Nephron progenitor cell (in vitro differentiated cells): ENCODE measurements around the gene TMA7B.

Source experiments
- DNase-seq: peaks from one replicate; pipeline ENCODE4 v3.0.0; 2021
- H3K27ac Mint-ChIP-seq: 2 replicates; pipeline ENCODE4 v1.8.0; 2021; ENCODE audit warnings: mild to moderate bottlenecking, moderate library complexity, mixed read lengths
- H3K27me3 Mint-ChIP-seq: 2 replicates; pipeline ENCODE4 v1.8.0; 2021; ENCODE audit warnings: mild to moderate bottlenecking, low read depth, mixed read lengths; ENCODE audit not compliant: poor library complexity
- H3K36me3 Mint-ChIP-seq: 2 replicates; pipeline ENCODE4 v1.8.0; 2021; ENCODE audit warnings: low read depth, mixed read lengths
- H3K4me1 Mint-ChIP-seq: 2 replicates; pipeline ENCODE4 v1.8.0; 2021; ENCODE audit warnings: mixed read lengths
- H3K4me3 Mint-ChIP-seq: 2 replicates; pipeline ENCODE4 v1.8.0; 2021; ENCODE audit warnings: mild to moderate bottlenecking, moderate library complexity, mixed read lengths
- H3K9me3 Mint-ChIP-seq: 2 replicates; pipeline ENCODE4 v1.8.0; 2021; ENCODE audit warnings: mild to moderate bottlenecking, moderate library complexity, mixed read lengths
- TF ChIP-seq, protein P1 (sequence below): fragments of 200-600 bp; sonication (generic); IDR thresholded peaks from 2 replicates; pipeline ENCODE4 v1.5.0; 2021; ENCODE audit warnings: antibody characterized with exemption

TMA7B gene

DNA sequence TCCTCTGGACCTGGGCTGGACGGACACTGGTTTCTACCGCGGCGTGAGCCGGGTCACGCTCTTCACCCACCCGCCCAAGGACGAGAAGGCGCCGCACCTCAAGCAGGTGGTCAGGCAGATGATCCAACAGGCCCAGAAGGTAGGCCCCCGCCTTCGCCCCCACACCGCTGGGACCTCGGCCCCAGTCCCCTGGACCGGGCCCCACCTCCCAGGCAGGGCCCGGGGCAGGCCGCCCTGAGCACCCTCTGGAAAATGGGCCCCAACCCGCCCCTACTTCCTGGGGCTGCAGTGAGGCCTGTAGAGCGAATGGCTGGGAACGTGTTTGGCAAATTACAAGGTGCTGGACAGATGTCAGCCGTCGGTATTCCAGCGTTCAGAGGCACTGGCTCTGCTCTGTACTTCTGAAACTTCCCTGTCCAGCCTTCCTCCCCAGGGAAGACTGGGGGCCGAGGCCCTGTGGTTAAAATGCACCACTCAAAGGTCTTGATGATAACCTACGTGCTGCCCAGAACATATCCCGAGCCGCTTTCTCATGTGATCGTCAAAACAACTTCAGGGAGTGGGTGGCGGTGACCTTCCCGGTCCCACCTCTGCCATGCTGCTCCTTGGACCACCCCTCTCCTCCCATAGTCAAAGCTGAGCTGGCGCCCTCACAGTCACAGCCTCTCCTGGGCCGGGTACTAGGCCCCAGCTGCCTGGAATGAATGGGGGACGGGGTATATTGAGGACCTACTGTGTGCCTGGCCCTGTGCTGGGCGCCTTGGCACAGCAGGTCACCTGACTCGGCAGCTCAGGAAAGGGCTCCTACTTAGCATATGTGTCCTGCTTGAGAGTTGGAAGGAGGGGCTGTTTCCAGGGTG, 35.4 kb downstream of the TMA7B start:
- no peak for DNase-seq
- no peaks in the 10 kb centered on the region for H3K36me3 Mint-ChIP-seq
- TF ChIP-seq, protein P1, sequence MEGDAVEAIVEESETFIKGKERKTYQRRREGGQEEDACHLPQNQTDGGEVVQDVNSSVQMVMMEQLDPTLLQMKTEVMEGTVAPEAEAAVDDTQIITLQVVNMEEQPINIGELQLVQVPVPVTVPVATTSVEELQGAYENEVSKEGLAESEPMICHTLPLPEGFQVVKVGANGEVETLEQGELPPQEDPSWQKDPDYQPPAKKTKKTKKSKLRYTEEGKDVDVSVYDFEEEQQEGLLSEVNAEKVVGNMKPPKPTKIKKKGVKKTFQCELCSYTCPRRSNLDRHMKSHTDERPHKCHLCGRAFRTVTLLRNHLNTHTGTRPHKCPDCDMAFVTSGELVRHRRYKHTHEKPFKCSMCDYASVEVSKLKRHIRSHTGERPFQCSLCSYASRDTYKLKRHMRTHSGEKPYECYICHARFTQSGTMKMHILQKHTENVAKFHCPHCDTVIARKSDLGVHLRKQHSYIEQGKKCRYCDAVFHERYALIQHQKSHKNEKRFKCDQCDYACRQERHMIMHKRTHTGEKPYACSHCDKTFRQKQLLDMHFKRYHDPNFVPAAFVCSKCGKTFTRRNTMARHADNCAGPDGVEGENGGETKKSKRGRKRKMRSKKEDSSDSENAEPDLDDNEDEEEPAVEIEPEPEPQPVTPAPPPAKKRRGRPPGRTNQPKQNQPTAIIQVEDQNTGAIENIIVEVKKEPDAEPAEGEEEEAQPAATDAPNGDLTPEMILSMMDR, result no peak
- no peak overlapping the region for H3K4me3 Mint-ChIP-seq
- H3K27ac Mint-ChIP-seq, result no peak overlapping the region
- peaks cover 67% of the 10 kb centered on the region for H3K4me1 Mint-ChIP-seq
- peaks cover 51% of the 10 kb centered on the region for H3K27me3 Mint-ChIP-seq
- H3K9me3 Mint-ChIP-seq, result no peaks in the 10 kb centered on the region

DNA sequence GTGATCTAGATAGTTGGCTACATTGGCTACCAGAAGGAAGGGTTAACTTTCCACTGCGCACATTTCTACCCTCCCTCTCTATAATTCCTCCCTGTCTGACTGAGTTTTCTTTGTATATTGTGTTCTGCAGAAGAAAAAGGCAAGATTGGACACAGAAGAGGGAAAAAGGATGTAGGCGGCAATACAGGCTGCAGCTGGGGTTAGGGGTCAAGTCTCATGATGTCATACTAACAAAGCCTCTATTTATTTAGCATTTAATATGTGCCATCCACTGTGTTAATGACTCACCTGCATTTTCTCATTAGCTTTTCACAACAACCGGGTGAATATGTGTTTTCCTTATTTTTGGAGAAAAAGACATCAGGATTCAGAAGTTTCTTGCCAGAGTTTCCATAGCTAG, 36.5 kb downstream of the TMA7B start:
- no peak for DNase-seq
- H3K4me3 Mint-ChIP-seq, result peak overlapping the region; percentile 49
- H3K27ac Mint-ChIP-seq, result no peak overlapping the region
- no peaks in the 10 kb centered on the region for H3K9me3 Mint-ChIP-seq
- no peaks in the 10 kb centered on the region for H3K36me3 Mint-ChIP-seq
- TF ChIP-seq, protein P1, result no peak
- peaks cover 45% of the 10 kb centered on the region for H3K27me3 Mint-ChIP-seq
- H3K4me1 Mint-ChIP-seq, result peaks cover 72% of the 10 kb centered on the region

DNA sequence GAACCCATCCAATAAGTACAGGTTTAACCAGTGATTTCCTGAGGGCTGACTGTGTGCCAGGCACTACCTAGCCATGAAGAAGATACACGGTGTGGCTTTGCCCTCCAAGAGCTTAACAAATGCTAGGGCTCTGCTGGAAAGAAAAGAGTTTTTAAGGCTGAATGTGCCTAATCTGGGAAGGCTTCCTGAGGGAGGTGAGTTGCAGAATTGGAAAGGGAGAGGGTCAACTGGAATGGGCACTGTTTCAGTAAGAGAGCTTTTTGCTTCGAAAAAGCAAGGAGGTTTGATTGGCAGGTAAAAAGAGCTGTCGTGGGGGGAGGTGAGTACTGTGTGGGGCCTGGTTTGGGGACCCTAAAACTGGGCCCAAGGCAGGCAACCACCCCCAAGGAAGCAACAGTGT, 37.2 kb downstream of the TMA7B start:
- Mint-ChIP-seq H3K9me3 (no peaks in the 10 kb centered on the region), H3K27ac (no peak overlapping the region), H3K4me3 (peak overlapping the region; percentile 33), H3K4me1 (peaks cover 79% of the 10 kb centered on the region), H3K36me3 (no peaks in the 10 kb centered on the region), H3K27me3 (peaks cover 42% of the 10 kb centered on the region)
- no peak for DNase-seq
- TF ChIP-seq, protein P1, result no peak

DNA sequence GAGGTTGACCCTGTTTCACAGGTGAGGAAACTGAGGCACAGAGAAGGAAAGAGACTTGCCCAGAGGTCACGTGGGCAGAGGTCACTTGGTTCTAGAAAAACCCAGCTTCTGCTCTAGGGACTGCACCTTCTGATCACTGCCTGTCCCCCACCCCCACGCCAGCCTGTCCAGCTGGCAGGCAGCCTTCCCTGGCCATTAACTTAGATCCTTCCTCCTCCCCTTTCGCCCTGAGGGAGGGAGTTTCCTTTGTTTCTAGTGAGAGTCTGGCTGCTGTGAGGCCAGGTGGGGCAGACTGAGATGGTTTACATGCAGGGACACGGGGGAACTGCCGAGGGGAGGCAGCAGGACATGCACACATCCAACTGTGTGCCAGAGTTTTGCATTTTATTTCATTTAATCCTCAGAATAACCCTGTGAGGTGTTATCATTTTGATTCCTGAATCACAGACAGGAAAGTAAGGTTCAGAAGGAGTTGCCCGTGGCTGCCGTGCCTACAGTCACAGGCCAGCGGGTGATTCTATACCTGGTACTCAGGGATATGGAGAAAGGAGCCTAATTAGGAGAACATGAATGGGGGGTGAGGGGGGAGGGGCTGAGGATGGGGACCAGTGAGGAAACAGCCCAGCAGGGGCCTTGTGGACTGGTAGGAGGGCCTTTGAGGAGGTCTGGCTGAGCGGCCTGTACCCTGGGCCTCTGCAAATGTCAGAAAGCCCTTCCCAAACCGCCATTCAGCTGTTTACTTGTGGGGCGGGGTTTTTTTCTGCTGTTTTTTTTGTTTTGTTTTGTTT, 37.9 kb downstream of the TMA7B start:
- TF ChIP-seq, protein P1, result no peak
- peak overlapping the region; percentile 46 for H3K4me3 Mint-ChIP-seq
- DNase-seq, result peak; percentile 44
- no peaks in the 10 kb centered on the region for H3K36me3 Mint-ChIP-seq
- H3K27me3 Mint-ChIP-seq, result peaks cover 41% of the 10 kb centered on the region
- peaks cover 85% of the 10 kb centered on the region for H3K4me1 Mint-ChIP-seq
- no peaks in the 10 kb centered on the region for H3K9me3 Mint-ChIP-seq
- H3K27ac Mint-ChIP-seq, result peak overlapping the region; percentile 99

GRCh38 chr22:39999144-39999757, 39.1 kb downstream of the TMA7B start:
- DNase-seq, result peak; percentile 38
- Mint-ChIP-seq H3K4me1 (peaks cover 84% of the 10 kb centered on the region), H3K36me3 (no peaks in the 10 kb centered on the region), H3K27me3 (peaks cover 30% of the 10 kb centered on the region), H3K27ac (peak overlapping the region; percentile 70), H3K4me3 (peak overlapping the region; percentile 11), H3K9me3 (no peaks in the 10 kb centered on the region)
- TF ChIP-seq, protein P1, result no peak
